Dermis lymphatic vessel endothelial cell (primary cell): ENCODE measurements around the gene PROCA1. TPM values are rescaled to one million over a fixed set of nuclear protein-coding genes. Genes with fewer than 3 reads are reported as not detected.

Experiments
- total RNA-seq: library from RNA; depleted of rRNA; stranded (reverse); fragments of >200 nt; gene quantifications from 2 replicates; pipeline ENCODE4 v1.2.1, GENCODE V29; 2014

The PROCA1 gene
- 0.22 and 0.26 TPM in 2 replicates for total RNA-seq

GRCh38 chr17:28711723-28712031 lies at the start of gene PROCA1:
PROCA1 (minus strand) TSS chr17:28711888; CDS start chr17:28711660, 228 bp downstream.

DNA sequence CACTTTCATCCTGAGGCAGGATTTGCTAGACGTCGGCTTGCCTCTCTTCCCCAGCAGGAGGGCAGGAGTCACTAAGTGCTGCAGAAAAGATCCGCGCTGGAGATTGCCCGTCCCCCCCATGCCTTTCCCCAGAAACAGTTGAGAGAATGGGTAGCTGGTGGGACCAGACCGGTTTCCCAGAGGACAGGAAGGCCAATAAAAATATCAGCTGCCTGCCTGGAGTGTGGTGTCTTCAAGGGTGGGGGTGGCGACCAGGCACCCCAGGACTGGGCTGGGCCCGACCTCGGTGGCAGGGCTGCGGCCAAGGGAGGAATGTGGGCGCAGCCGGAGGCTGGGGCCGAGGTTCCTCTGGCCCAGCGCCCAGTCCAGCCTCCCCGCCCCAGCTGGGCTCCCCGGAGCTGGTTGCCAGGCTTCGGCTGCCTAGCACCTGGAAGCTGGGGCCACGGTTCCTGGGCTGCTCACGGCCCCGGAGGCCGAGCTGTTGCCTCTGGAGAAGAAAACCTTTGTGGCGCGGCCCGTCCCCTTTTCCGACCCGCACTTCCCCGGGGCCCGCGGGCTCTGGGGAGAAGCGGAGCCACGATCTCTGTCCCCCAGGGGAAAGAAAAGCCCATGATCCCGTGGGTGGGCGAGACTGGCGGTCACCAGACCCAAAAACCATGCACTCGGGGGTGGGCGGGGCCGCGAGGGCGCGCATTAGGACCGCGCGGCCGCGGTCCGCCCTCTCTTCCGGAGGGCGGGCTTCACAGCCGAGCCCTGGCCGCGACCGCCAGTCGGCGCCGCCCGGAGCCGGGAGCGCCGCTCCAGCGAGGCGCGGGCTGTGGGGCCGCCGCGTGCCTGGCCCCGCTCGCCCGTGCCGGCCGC lies 31.8 kb upstream of the PROCA1 start, which contains the start of gene TRAF4:
Gene TRAF4 (plus strand): TSS at position 769 of the 861 bp plus-strand sequence. CDS start 102 bp downstream, outside the sequence.

GRCh38 chr17:28728364-28729200 lies 16.9 kb upstream of the PROCA1 start, which contains the start of gene NEK8:
NEK8 (plus strand) TSS chr17:28728788; CDS start chr17:28728814, 26 bp downstream.

DNA sequence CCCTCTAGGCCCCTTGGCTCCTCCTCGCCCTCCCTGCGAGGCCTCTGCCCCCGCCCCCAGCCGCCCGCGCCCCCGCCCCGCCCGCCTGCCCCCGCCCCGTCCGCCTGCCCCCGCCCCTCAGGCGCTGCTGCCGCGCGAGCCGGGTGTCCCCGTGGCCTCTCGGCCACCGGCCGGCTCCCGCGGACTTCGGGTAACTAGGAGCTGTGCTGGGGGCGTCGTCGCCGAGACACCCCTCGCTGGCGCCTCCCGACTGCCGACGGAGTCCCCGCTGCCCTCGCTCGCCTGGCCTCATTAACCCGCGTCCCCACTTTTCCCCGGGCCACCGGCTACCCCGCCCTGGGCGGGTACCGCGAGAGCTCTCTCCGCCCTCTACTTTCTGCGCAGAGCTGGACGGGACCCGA lies 14.5 kb upstream of the PROCA1 start, which contains the start of gene TLCD1:
Gene TLCD1 (minus strand): TSS at position 8 of the 401 bp plus-strand sequence. CDS start 136 bp downstream, outside the sequence.

GRCh38 chr17:28717578-28718332 lies 6.1 kb upstream of the PROCA1 start, which contains the start of gene RAB34:
RAB34 (minus strand) TSS chr17:28717868; CDS start chr17:28717266, 602 bp downstream.

DNA sequence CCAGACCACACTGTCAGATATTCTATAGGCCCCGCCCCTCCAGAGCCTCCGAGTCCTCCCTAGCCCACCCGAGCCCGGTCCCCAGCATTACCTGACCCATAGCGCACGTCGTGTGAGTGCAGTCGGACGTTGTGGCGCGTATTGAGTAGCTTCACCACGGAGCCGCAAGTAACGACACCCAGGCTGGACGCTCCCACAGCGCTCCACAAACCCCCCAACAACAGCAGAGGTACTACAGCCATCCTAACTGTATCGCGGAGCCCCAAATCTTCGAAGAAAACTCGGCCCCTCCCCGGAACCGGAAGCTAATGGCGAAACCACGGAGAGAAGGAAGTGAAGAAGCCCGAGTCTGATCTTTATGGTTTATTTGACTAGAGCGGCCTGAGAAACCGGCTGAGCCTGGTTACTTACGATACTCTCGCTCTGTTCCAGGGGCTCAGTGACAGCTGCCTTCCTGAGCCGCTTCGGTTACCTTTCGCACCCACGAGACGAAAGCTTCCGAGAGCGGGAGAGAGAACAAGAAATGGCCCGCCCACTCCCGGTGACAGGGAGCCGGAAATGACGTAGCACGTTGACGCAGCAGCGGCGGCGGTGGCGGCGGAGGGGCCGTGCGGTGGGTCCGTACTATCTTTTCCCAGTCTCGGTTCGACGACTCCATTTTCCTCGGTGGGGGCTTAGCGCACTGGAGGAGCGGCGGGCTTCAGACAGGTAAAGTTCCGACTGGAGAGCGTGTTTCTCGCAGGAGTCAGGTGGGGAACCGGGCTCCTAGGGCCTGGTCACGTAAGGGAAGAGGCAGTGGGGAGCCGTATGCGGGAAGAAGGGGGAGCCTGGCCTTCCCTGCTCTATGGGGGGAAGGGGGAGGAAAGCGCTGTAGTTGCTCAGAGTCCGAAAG lies 49.8 kb downstream of the PROCA1 start, which contains the start of the genes SDF2 and SUPT6H:
Gene SDF2 (minus strand): TSS at position 272 of the 892 bp plus-strand sequence. CDS start 30 bp downstream, at position 242.
Gene SUPT6H (plus strand): TSS at position 571 of the 892 bp plus-strand sequence. CDS start 11,197 bp downstream, outside the sequence.

Other genes with a start within 250 kb of the PROCA1 start
- not detected in 2 replicates for gene SLC13A2, start 238.2 kb downstream of the PROCA1 start, total RNA-seq
- not detected in 2 replicates for gene FOXN1, start 205.5 kb downstream of the PROCA1 start, total RNA-seq
- gene UNC119, start 159.3 kb downstream of the PROCA1 start, total RNA-seq = 22.3 and 26.1 TPM in 2 replicates
- 46.5 and 48.9 TPM in 2 replicates for gene PIGS, start 140.4 kb downstream of the PROCA1 start, total RNA-seq
- 19.2 and 25.2 TPM in 2 replicates for gene ALDOC, start 135.0 kb downstream of the PROCA1 start, total RNA-seq
- gene SPAG5, start 112.9 kb downstream of the PROCA1 start, total RNA-seq = 5.4 and 6.0 TPM in 2 replicates
- 2.6 and 3.3 TPM in 2 replicates for gene RSKR, start 97.7 kb downstream of the PROCA1 start, total RNA-seq
- 129 and 154 TPM in 2 replicates for gene BLTP2, start 66.7 kb downstream of the PROCA1 start, total RNA-seq
- 68.0 and 80.6 TPM in 2 replicates for gene SDF2, start 50.0 kb downstream of the PROCA1 start, total RNA-seq
- 43.7 and 50.7 TPM in 2 replicates for gene SUPT6H, start 49.7 kb downstream of the PROCA1 start, total RNA-seq
- gene RAB34, start 6.0 kb upstream of the PROCA1 start, total RNA-seq = 12.1 and 27.4 TPM in 2 replicates
- 614 and 651 TPM in 2 replicates for gene RPL23A, start 8.1 kb upstream of the PROCA1 start, total RNA-seq
- gene TLCD1, start 14.3 kb upstream of the PROCA1 start, total RNA-seq = 0.34 and 1.2 TPM in 2 replicates
- 1.6 and 2.0 TPM in 2 replicates for gene NEK8, start 16.9 kb upstream of the PROCA1 start, total RNA-seq
- 21.0 and 24.1 TPM in 2 replicates for gene TRAF4, start 32.1 kb upstream of the PROCA1 start, total RNA-seq
- gene FAM222B, start 130.9 kb upstream of the PROCA1 start, total RNA-seq = 6.0 and 7.9 TPM in 2 replicates
- gene ERAL1, start 143.1 kb upstream of the PROCA1 start, total RNA-seq = 26.0 and 26.2 TPM in 2 replicates
- 72.4 and 109 TPM in 2 replicates for gene FLOT2, start 185.8 kb upstream of the PROCA1 start, total RNA-seq
- 6.9 and 14.2 TPM in 2 replicates for gene DHRS13, start 191.2 kb upstream of the PROCA1 start, total RNA-seq
- gene PHF12, start 239.6 kb upstream of the PROCA1 start, total RNA-seq = 5.2 and 9.5 TPM in 2 replicates